Heart left ventricle (tissue), 16 donors: ENCODE measurements around the gene TEX55. TPM values are rescaled to one million over a fixed set of nuclear protein-coding genes. Genes with fewer than 3 reads are reported as not detected.
A peak's percentile ranks its signal among the peaks of the same experiment; 100 is the strongest.
"Not testable (repeated sequence)": the region's sequence is repeated elsewhere in the genome, so short reads cannot be mapped to it uniquely, and the experiment has no call there.

ENCODE experiments used
- ATAC-seq, 4 donors: fragments of 200-7000 bp; cut with Tn5 transposase; one replicate each; pipeline ENCODE4 v1.9.1; 2020 to 2022; ENCODE audit warnings: moderate library complexity in 4 of 4, mild to moderate bottlenecking in 3 of 4, moderate number of reproducible peaks in 1 of 4
- DNase-seq, 5 donors: peaks; one replicate each; pipeline ENCODE4 v3.0.0-alpha.2; 2020
- H3K27ac ChIP-seq, 12 donors: fragments of 200-600 bp; sonication (generic) in 4 of 12; one replicate each; pipeline versions ENCODE4 v1.5.0 to v1.8.0; 2016 to 2022; ENCODE audit warnings: mild to moderate bottlenecking in 2 of 12
- H3K27me3 ChIP-seq, 9 donors: fragments of 200-600 bp; sonication (generic) in 2 of 9; one replicate each; pipeline versions ENCODE4 v1.5.1 to v1.8.0; 2016 to 2022; ENCODE audit warnings: mild to moderate bottlenecking in 3 of 9
- H3K36me3 ChIP-seq, 9 donors: fragments of 200-600 bp; sonication (generic) in 2 of 9; one replicate each; pipeline versions ENCODE4 v1.5.0 to v1.8.0; 2018 to 2022; ENCODE audit warnings: mild to moderate bottlenecking in 2 of 9
- H3K4me1 ChIP-seq, 12 donors: fragments of 200-600 bp; sonication (generic) in 4 of 12; one replicate each; pipeline versions ENCODE4 v1.5.0 to v1.8.0; 2016 to 2022; ENCODE audit warnings: mild to moderate bottlenecking in 3 of 12
- H3K4me3 ChIP-seq, 12 donors: fragments of 200-600 bp; sonication (generic) in 4 of 12; one replicate each; pipeline versions ENCODE4 v1.5.0 to v1.8.0; 2017 to 2022; ENCODE audit warnings: mild to moderate bottlenecking in 9 of 12, moderate library complexity in 4 of 12
- H3K9me3 ChIP-seq, 12 donors: fragments of 200-600 bp; sonication (generic) in 4 of 12; one replicate each; pipeline versions ENCODE4 v1.5.0 to v1.8.0; 2016 to 2022; ENCODE audit warnings: mild to moderate bottlenecking in 1 of 12
- CTCF ChIP-seq, 12 donors: fragments of 200-600 bp; sonication (generic) in 4 of 12; IDR thresholded peaks; one replicate each; pipeline versions ENCODE4 v1.5.0 to v1.8.0; 2018 to 2022; ENCODE audit warnings: antibody characterized with exemption in 12 of 12, mild to moderate bottlenecking in 5 of 12
- POLR2A ChIP-seq, 2 donors: fragments of 450-650 bp; IDR thresholded peaks; one replicate each; pipeline ENCODE4 v1.6.1; 2017; ENCODE audit warnings: antibody characterized with exemption in 2 of 2, mild to moderate bottlenecking in 2 of 2, moderate library complexity in 2 of 2
- WGBS, 4 donors: extraction: QIAGEN DNeasy Blood & Tissue Kit in 2 of 4; methylation state at CpG; one replicate each; pipeline versions ENCODE4 v1.1.5 to v1.1.7; 2013 to 2018; 5-methylcytosine and 5-hydroxymethylcytosine counted together
- intact Hi-C, 10 donors: fragments of 100-400 bp; cut with DNase I; formaldehyde crosslinking; loops; one replicate each; pipeline versions ENCODE4 v1.11.1 to v1.14.2; 2022
- polyA plus RNA-seq, 2 donors: library from polyadenylated mRNA; stranded (reverse); fragments of 200-250 nt; gene quantifications; one replicate each; pipeline ENCODE4 v1.2.3, GENCODE V29; 2013
- total RNA-seq, 9 donors: library from RNA; depleted of rRNA in 2 of 9; stranded (reverse); fragments of >200 nt in 2 of 9; fragmentation: NEBNext Ultra II Directional in 3 of 9; extraction: Animal tissue kit (Norgen Biotek cat#: 25700) in 3 of 9; gene quantifications; one replicate each; pipeline versions ENCODE4 v1.1.0 to v1.2.4, GENCODE V29; 2016 to 2023
- donor health status: ischemic (EF 13 %, LVEDD 7.1; RV severe dilation, severe dysfunction).
- donor health status: healthy with polysubstance abuse.
- donor health status: DM: no; HTN: yes; CAD: no.
- donor health status: DM: no; HTN: no; CAD: no.
- donor health status: ischemic (EF 25% LVEDD 6.9; RV normal size, moderate dysfunction).
- donor health status: ischemic (EF 25% LVEDD 5.7; RV mildly dilated, moderate dysfunction).
- donor health status: healthy.
- donor health status: DM: yes; HTN: yes; CAD: no.
- donor health status: ischemic (EF 35%, LVEDD 5.7; RV mildly dilated, moderate dysfunction).
- donor health status: nonischemic (EF 11% LVEDD 7.7; RV severe dilation, severe dysfunction).
- donor health status: DM: yes; HTN: yes; CAD: no.
- donor health status: PGD.
- donor health status: ischemic (EF 29% LVEDD 5.4; RV normal size, mild dysfunction).
- donor health status: nonischemic (EF 23%, LVEDD 6.1; RV moderate dilation, normal function).

TEX55 gene
- total and polyA plus RNA-seq, 11 donors = not detected

- Histone ChIP-seq H3K4me1 (no peaks in the 10 kb centered on the region), H3K27ac (no peak overlapping the region), H3K36me3 (no peaks in the 10 kb centered on the region), H3K9me3 (no peaks in the 10 kb centered on the region), H3K4me3 (no peak overlapping the region), H3K27me3 (no peaks in the 10 kb centered on the region)
- TF ChIP-seq POLR2A (IDR thresholded peaks at IDR 0.05) (no peak), CTCF (IDR thresholded peaks at IDR 0.05) (no peak)
- ATAC-seq = no peak
- WGBS, 4 donors = 84 to 92% (median 90%) methylated on average over 4 of the region's 4 CpGs
- no peak for DNase-seq
- intact Hi-C loops = no loop called here
Observed at GRCh38 chr3:119104031-119104430, 41.9 kb upstream of the TEX55 start.

- H3K27me3 ChIP-seq, H3K9me3 ChIP-seq, H3K27ac ChIP-seq, H3K4me1 ChIP-seq, H3K4me3 ChIP-seq, intact Hi-C loops, H3K36me3 ChIP-seq, ATAC-seq, DNase-seq: not testable (repeated sequence)
- WGBS, 4 donors = 29 to 62% (median 59%) methylated on average over 3 of the region's 3 CpGs
Observed at GRCh38 chr3:119118330-119118729, 27.6 kb upstream of the TEX55 start.

GRCh38 chr3:119120480-119120879 is 25.5 kb upstream of the TEX55 start:
- intact Hi-C loops = no loop called here

GRCh38 chr3:119122350-119122749 is 23.6 kb upstream of the TEX55 start:
- H3K27me3 ChIP-seq = no peaks in the 10 kb centered on the region
- peaks cover 0 to 7% (median 0%) of the 10 kb centered on the region in 12 donors for H3K9me3 ChIP-seq
- DNase-seq = no peak
- 27 to 46% (median 37%) methylated on average over 3 of the region's 3 CpGs for WGBS, 4 donors
- intact Hi-C loops = no loop called here
- H3K36me3 ChIP-seq = no peaks in the 10 kb centered on the region
- no peaks in the 10 kb centered on the region for H3K4me1 ChIP-seq
- TF ChIP-seq CTCF (IDR thresholded peaks at IDR 0.05) (no peak), POLR2A (IDR thresholded peaks at IDR 0.05) (no peak)
- H3K4me3 ChIP-seq = no peak overlapping the region
- H3K27ac ChIP-seq = no peak overlapping the region
- ATAC-seq = peak in 1 of 4 donors; percentile 53

More at GRCh38 chr3:119120480-119120879, 25.5 kb upstream of the TEX55 start:
- peaks cover 0 to 7% (median 0%) of the 10 kb centered on the region in 12 donors for H3K9me3 ChIP-seq
- no peaks in the 10 kb centered on the region for H3K36me3 ChIP-seq
- no peak overlapping the region for H3K4me3 ChIP-seq
- DNase-seq = no peak
- WGBS, 4 donors = 71 to 81% (median 76%) methylated on average over 2 of the region's 2 CpGs
- H3K4me1 ChIP-seq = no peaks in the 10 kb centered on the region
- H3K27ac ChIP-seq = no peak overlapping the region
- no peaks in the 10 kb centered on the region for H3K27me3 ChIP-seq
- TF ChIP-seq POLR2A (IDR thresholded peaks at IDR 0.05) (no peak), CTCF (IDR thresholded peaks at IDR 0.05) (no peak)
- ATAC-seq = no peak

- H3K27me3 ChIP-seq = no peaks in the 10 kb centered on the region
- DNase-seq (no peak), ATAC-seq (no peak)
- TF ChIP-seq CTCF (IDR thresholded peaks at IDR 0.05) (no peak), POLR2A (IDR thresholded peaks at IDR 0.05) (no peak)
- intact Hi-C loops = no loop called here
- no peaks in the 10 kb centered on the region for H3K9me3 ChIP-seq
- H3K4me1 ChIP-seq = no peaks in the 10 kb centered on the region
- H3K36me3 ChIP-seq = no peaks in the 10 kb centered on the region
- no peak overlapping the region for H3K27ac ChIP-seq
- 91 to 92% (median 92%) methylated on average over 10 of the region's 10 CpGs for WGBS, 4 donors
- H3K4me3 ChIP-seq = no peak overlapping the region
Observed at GRCh38 chr3:119125342-119125741, 20.6 kb upstream of the TEX55 start.
